Measurements from ENCODE around the gene USF2.

The USF2 gene

GRCh38 chr19:35310331-35310730, 41.6 kb downstream of the USF2 start:
- no peak for DNase-seq (ENCODE audit: low read depth)
- TF ChIP-seq CTCF (conservative IDR thresholded peaks at IDR 0.05; ENCODE audit: low read depth, low read length) = no peak
- H3K4me3 ChIP-seq (ENCODE audit: low read depth, low read length) = no peak overlapping the region

- H3K4me3 ChIP-seq (ENCODE audit: low read depth, low read length) = no peak overlapping the region
- no peak for TF ChIP-seq CTCF (conservative IDR thresholded peaks at IDR 0.05; ENCODE audit: low read depth, low read length)
- DNase-seq (ENCODE audit: low read depth) = no peak
Observed at GRCh38 chr19:35310811-35311465, 42.2 kb downstream of the USF2 start.

GRCh38 chr19:35311901-35312665, 43.3 kb downstream of the USF2 start:
- no peak overlapping the region for H3K4me3 ChIP-seq (ENCODE audit: low read depth, low read length)
- DNase-seq (ENCODE audit: low read depth) = no peak
- TF ChIP-seq CTCF (conservative IDR thresholded peaks at IDR 0.05; ENCODE audit: low read depth, low read length) = no peak

- TF ChIP-seq CTCF (conservative IDR thresholded peaks at IDR 0.05; ENCODE audit: low read depth, low read length) = no peak
- DNase-seq (ENCODE audit: low read depth) = no peak
- H3K4me3 ChIP-seq (ENCODE audit: low read depth, low read length) = no peak overlapping the region
Observed at GRCh38 chr19:35313587-35313986, 44.8 kb downstream of the USF2 start.

GRCh38 chr19:35314031-35314430, 45.3 kb downstream of the USF2 start:
- no peak for DNase-seq (ENCODE audit: low read depth)
- no peak for TF ChIP-seq CTCF (conservative IDR thresholded peaks at IDR 0.05; ENCODE audit: low read depth, low read length)
- H3K4me3 ChIP-seq (ENCODE audit: low read depth, low read length) = no peak overlapping the region

GRCh38 chr19:35314858-35315470, 46.2 kb downstream of the USF2 start:
- no peak for DNase-seq (ENCODE audit: low read depth)
- TF ChIP-seq CTCF (conservative IDR thresholded peaks at IDR 0.05; ENCODE audit: low read depth, low read length) = no peak
- no peak overlapping the region for H3K4me3 ChIP-seq (ENCODE audit: low read depth, low read length)

Measured in choroid plexus epithelial cell (primary cell).